HG02885 (cell line): ENCODE data around the gene PARP4.
"Not testable (repeated sequence)": the region's sequence is repeated elsewhere in the genome, so short reads cannot be mapped to it uniquely, and the experiment has no call there.

Experiments
- ATAC-seq: cut with Tn5 transposase; IDR thresholded peaks from one replicate; pipeline ENCODE4 v1.9.1; 2021; ENCODE audit warnings: mild to moderate bottlenecking; ENCODE audit not compliant: unreplicated experiment, poor library complexity

Gene PARP4

GRCh38 chr13:24458736-24459135, 53.8 kb downstream of the PARP4 start:
- no peak for ATAC-seq

- ATAC-seq, result no peak
Observed at GRCh38 chr13:24456396-24456795, 56.2 kb downstream of the PARP4 start.

- ATAC-seq, result no peak
Observed at GRCh38 chr13:24454056-24454455, 58.5 kb downstream of the PARP4 start.

GRCh38 chr13:24452044-24452443, 60.5 kb downstream of the PARP4 start:
- no peak for ATAC-seq

- ATAC-seq, result no peak
Observed at GRCh38 chr13:24450530-24450929, 62.0 kb downstream of the PARP4 start.

DNA sequence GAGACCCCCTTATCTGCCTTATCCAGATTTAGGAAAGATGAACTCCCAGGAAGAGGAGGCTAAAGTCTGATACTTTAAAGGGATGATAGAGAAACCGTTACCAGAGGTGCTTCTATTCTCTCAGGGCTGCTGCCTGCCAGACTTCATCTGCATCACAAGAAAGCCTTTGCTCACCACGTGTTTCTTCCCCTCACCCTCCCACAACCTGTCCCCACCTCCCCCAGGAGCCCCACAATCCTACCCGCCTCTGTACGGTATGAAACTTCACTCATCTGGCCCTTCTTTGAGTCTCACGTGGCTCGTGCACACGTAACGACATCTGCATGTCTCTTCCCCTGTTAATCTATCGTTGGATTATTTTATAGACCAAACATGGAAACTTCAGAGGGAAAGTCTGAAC, 67.7 kb downstream of the PARP4 start:
- ATAC-seq, result not testable (repeated sequence)

DNA sequence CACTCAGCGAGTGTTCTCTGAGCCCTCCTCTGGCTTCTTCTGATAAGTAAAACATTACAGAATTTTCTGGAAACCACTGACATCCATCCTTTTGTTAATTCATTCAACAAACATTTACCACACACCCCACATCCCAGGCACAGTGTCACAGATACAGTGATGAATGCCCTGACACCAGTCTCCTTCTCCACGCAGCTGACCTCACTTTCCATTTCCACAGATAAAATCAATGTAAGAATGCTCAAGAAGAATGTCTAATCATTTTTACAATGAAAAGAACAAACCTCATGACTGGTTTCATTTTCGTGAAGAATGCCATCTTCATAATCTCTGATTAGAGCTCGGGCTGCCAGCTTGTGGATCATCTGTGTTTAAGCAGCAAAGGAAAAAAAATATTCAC, 69.2 kb downstream of the PARP4 start:
- no peak for ATAC-seq

GRCh38 chr13:24426045-24426444, 86.5 kb downstream of the PARP4 start:
- not testable (repeated sequence) for ATAC-seq

- not testable (repeated sequence) for ATAC-seq
Observed at GRCh38 chr13:24419668-24420067, 92.9 kb downstream of the PARP4 start.

DNA sequence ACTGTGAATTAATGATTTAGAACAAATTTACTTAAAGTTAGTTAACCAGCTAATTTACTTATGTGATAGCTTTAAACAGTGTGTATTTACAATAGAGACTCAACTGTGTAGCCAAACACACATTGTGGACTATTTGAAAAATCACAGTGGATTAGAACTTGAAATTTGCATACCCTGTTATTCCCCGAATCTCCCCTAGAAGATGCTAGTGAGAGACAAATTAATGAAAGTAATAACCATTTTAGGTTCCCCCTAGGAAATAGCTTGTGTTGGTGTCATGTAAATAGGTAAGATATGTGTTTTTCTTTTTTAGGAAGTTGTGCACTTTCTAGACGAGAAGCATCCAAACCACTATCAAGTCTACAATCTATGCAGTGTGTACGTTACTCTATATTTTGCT, 104.7 kb downstream of the PARP4 start:
- no peak for ATAC-seq

DNA sequence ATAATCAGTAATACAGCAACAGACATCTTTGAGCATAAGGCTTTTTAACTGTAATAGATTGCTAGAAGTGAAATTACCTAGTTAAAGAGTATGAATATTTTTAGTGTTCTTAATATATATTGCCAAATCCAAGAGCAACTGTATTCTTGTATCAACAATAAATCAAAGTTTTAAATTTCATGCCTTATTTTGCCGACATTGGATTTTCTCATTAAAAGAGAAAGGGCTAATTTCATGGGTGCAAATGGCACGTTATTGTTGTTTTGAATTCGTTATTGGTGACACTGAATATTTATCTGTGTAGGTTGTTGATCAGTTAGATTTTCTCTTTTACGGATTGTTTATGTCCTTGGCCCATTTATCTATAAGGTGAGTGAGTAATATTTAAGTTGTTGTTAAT, 106.1 kb downstream of the PARP4 start:
- ATAC-seq, result no peak

GRCh38 chr13:24396821-24397220, 115.8 kb downstream of the PARP4 start:
- no peak for ATAC-seq

- no peak for ATAC-seq
Observed at GRCh38 chr13:24392972-24393371, 119.6 kb downstream of the PARP4 start.

DNA sequence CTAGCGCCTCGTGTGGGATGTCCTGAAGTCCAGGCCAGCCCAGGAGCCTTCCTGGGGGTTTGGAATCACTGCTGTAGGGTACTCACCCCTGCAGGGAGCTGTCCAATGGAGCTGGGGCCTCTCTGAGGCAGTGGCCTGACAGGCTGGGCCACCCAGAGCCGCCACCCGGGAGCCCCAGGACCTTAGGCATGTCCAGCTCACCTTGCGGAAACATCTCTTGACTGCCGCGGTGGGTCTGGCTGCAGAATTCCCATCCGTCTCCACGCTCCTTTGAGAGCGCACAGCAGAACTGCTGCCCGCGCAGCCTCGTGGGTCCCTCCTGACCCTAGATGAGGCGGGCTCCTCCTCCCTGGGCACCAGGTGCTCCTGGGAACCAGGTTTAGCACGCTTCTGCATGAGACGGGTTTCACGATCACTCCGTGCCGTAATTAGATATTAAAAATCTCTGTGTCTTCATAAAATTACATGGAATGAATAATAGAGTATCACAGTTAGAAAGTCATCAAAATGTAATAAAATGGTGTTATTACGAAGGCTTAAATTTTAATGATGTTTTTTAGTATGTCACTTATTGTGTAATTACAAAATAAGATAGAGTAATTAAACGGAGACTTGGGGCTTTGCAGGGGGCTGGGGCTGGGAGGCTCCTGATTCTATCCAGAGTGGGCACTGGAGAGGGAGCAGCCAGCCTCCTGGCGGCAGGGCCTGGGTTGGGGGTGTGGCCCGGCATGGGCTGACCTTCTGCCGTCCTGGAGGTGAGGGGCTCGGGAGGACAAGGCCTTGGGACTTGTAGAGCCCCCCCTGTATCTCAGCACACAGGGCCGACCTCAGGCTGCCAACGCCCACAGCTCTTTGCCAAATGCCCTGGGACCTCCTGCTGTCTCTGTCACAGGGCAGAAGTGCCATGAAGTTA, 120.6 kb downstream of the PARP4 start:
- ATAC-seq, result not testable (repeated sequence)

- ATAC-seq, result not testable (repeated sequence)
Observed at GRCh38 chr13:24390795-24391194, 121.8 kb downstream of the PARP4 start.

DNA sequence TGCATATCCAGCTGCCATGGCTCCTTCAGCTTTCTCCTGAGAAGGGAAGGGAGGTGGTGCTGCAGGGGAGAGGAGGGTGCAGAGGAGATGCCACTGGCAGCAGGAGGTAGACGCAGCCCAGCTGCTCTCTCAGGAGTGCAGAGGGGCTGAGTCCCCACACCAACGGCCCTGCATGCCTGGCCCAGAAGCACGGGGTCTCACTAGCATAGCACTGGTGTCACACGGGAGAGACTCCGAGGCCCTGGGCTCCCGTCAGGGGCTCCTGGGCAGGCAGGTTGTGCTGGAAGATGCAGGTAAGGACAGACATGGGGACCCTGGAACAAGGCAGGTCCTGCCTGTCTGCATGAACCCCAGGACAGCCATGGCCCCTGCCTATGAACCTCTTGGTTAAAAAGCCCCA, 123.1 kb downstream of the PARP4 start:
- no peak for ATAC-seq

GRCh38 chr13:24388743-24389142, 123.8 kb downstream of the PARP4 start:
- not testable (repeated sequence) for ATAC-seq

DNA sequence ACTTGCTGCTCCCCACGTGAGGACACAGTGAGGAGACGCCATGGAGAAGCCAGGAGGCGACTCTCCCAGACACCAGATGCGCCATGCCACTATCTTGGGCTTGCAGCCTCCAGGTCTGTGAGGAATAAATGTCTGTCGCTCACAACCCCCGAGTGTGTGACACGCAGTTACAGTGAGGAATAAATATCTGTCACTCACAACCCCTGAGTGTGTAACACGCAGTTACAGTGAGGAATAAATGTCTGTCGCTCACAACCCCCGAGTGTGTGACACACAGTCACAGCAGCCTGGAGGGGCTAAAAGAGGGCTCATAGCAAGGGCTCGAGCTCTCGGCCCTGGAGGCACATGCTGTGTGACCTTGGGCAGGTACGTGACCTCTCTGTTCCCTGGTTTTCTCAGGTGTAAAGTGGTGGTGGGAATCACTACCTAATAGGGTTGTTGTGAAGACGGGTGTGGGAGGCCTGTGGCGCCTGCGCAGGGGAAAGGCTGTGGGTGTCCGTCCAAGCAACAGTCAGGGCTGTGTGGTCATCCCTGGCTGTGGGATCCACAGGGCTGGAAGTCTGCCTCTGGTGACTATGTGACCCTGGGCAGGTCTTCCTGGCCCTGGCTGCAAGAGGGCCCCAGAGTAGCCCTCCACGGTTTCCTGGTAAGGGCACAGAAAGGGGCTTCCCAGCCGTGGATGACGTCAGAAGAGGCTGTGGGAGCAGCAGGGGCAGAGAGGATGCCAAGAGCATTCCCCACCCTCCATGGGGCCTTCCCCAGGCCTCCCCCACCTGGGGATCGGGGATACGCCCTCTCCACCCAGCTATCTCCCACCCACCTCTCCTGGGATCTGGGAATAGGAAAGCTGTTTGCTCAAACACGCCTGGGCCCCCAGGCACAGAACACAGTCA, 125.5 kb downstream of the PARP4 start:
- ATAC-seq, result no peak

GRCh38 chr13:24385902-24386301, 126.7 kb downstream of the PARP4 start:
- no peak for ATAC-seq

DNA sequence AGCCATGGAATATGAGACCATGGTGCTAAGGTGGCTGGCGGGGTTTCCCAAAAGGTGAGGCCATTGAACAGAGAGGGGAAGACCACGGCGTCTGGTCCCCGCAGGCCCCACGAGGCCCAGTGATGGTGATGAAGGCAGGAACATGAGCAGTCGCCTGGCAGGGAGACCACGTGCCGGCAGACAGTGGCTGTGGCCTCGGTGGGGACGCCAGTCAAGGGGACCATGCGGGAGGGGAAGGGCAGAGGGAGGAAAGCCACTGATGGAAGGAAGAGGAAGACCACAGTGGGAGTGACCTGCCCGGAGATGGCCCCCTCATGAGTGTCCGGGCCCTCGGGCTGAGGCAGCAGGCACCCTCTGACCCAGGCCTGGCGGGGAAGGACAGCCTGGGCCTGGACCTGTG, 127.6 kb downstream of the PARP4 start:
- not testable (repeated sequence) for ATAC-seq

GRCh38 chr13:24384091-24384490, 128.5 kb downstream of the PARP4 start:
- not testable (repeated sequence) for ATAC-seq
